ENCODE results near the gene C11orf16.
"Not testable (repeated sequence)": the region's sequence is repeated elsewhere in the genome, so short reads cannot be mapped to it uniquely, and the experiment has no call there.

The C11orf16 gene

GRCh38 chr11:8891185-8891584, 41.6 kb downstream of the C11orf16 start:
- DNase-seq (ENCODE audit: low read depth in 2 of 2) = not testable (repeated sequence)

- DNase-seq (ENCODE audit: low read depth in 2 of 2) = no peak
Measured at GRCh38 chr11:8886322-8886721, 46.4 kb downstream of the C11orf16 start.

DNA sequence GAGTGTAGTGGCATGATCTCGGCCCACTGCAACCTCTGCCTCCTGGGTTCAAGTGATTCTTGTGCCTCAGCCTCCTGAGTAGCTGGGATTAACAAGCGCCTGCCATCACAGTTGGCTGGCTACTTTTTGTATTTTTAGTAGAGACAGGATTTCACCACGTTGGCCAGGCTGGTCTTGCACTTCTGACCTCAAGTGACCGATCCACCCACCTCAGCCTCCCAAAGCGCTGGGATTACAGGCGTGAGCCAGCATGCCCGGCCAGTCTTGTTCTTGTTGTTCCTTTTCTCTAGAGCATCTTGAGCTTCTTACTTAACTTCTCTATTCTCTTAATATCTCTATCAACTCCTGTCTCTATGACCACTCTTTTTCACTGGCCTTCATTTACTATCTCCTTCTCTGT, 51.2 kb downstream of the C11orf16 start:
- not testable (repeated sequence) for DNase-seq (ENCODE audit: low read depth in 2 of 2)

GRCh38 chr11:8878771-8879170, 54.0 kb downstream of the C11orf16 start:
- DNase-seq (ENCODE audit: low read depth in 2 of 2) = no peak

- no peak for DNase-seq (ENCODE audit: low read depth in 2 of 2)
Measured at GRCh38 chr11:8873741-8874405, 58.9 kb downstream of the C11orf16 start.

GRCh38 chr11:8871962-8872361, 60.8 kb downstream of the C11orf16 start:
- DNase-seq (ENCODE audit: low read depth in 2 of 2) = no peak

- DNase-seq (ENCODE audit: low read depth in 2 of 2) = no peak
Measured at GRCh38 chr11:8871171-8871775, 61.5 kb downstream of the C11orf16 start.

DNA sequence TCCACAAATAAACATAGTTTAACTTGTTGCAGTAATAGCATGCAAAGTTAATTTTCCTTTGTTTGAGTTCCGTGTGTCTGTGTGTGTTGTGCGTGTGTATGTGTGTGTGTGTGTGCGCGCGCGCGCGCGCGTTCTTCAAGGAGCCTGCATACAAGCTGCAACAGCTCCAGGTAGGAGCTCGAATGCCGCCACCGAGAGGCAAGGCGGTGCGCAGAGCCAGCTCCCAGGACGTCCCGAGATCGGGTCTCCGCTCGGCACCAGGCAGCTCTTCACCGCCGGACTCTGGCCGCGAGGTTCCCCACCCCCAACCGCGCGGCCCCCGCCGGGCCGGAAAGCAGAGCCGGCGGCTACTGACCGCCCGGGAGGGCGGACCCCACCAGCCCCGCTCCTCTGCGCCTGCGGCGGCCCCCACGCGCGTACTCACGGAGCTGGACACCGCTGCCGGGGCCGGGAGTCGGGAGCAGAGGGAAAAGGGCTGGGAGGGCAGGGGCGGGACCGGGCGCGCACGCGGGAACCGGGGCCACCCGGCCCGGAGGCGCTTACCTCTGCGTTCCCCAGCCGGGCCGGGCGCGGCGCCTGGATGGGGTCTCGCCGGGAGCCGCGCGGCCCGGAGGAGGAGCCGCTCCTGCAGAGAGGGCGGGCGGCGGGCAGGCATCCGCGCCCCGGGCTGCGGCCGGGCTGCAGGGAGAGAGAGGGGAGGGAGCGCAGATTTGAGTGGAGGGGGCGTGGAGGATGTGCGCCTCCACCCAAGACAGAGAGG, 62.2 kb downstream of the C11orf16 start:
- no peak for DNase-seq (ENCODE audit: low read depth in 2 of 2)
